ENCODE measurements around the gene SLC34A1.

The SLC34A1 gene

GRCh38 chr5:177447611-177448243 lies 63.5 kb downstream of the SLC34A1 start:
- peak; percentile 92 to 95 for DNase-seq
